Karpas-422 (cell line): ENCODE results near the gene ZSCAN29. TPM values are rescaled to one million over a fixed set of nuclear protein-coding genes. Genes with fewer than 3 reads are reported as not detected.

Experiments
- DNase-seq: peaks from one replicate; pipeline ENCODE4 v3.0.0-alpha.2; 2015
- H2AFZ ChIP-seq: fragments of 200-600 bp; sonication (generic); 2 replicates; pipeline ENCODE4 v1.6.1; 2014; ENCODE audit warnings: antibody characterized with exemption, low read length, mixed read lengths
- H3K27ac ChIP-seq: fragments of 200-600 bp; sonication (generic); 2 replicates; pipeline ENCODE4 v1.5.1; 2014; ENCODE audit warnings: mild to moderate bottlenecking, low read length, moderate library complexity
- H3K27me3 ChIP-seq: fragments of 200-600 bp; sonication (generic); 2 replicates; pipeline ENCODE4 v1.6.1; 2014; ENCODE audit warnings: low read length, mixed read lengths
- H3K36me3 ChIP-seq: fragments of 200-600 bp; sonication (generic); 2 replicates; pipeline ENCODE4 v1.6.1; 2014; ENCODE audit warnings: low read length, mixed read lengths; ENCODE audit not compliant: insufficient read depth
- H3K4me1 ChIP-seq: fragments of 200-600 bp; sonication (generic); 2 replicates; pipeline ENCODE4 v1.6.1; 2014; ENCODE audit warnings: mild to moderate bottlenecking, low read length, mixed read lengths
- H3K4me2 ChIP-seq: fragments of 200-600 bp; sonication (generic); 2 replicates; pipeline ENCODE4 v1.6.1; 2014; ENCODE audit warnings: low read length, low read depth, mild to moderate bottlenecking; ENCODE audit not compliant: poor library complexity, severe bottlenecking
- H3K4me3 ChIP-seq: fragments of 200-600 bp; sonication (generic); 2 replicates; pipeline ENCODE4 v1.5.1; 2014; ENCODE audit warnings: mild to moderate bottlenecking, antibody characterized with exemption, low read length, mixed read lengths
- H3K79me2 ChIP-seq: fragments of 200-600 bp; sonication (generic); 2 replicates; pipeline ENCODE4 v1.6.1; 2014; ENCODE audit warnings: mild to moderate bottlenecking, low read length, mixed read lengths
- H3K9ac ChIP-seq: fragments of 200-600 bp; sonication (generic); 2 replicates; pipeline ENCODE4 v1.6.0; 2014; ENCODE audit warnings: low read length
- H3K9me2 ChIP-seq: fragments of 200-600 bp; sonication (generic), shearing (Covaris generic); replicated peaks from 2 replicates; pipeline ENCODE4 v1.6.0; 2014; ENCODE audit warnings: mild to moderate bottlenecking, low read length, moderate library complexity; ENCODE audit not compliant: insufficient read depth
- H3K9me3 ChIP-seq: fragments of 300-700, 200-600 bp; sonication (generic); 2 replicates; pipeline ENCODE4 v1.6.1; 2014; ENCODE audit warnings: low read length, mixed read lengths
- H4K20me1 ChIP-seq: fragments of 200-600 bp; sonication (generic); 2 replicates; pipeline ENCODE4 v1.6.1; 2014; ENCODE audit warnings: mild to moderate bottlenecking, antibody characterized with exemption, low read length, low read depth; ENCODE audit not compliant: insufficient read depth
- total RNA-seq: library from RNA; depleted of rRNA; stranded (reverse); fragments of >200 nt; shearing (Covaris generic); gene quantifications from 2 replicates; pipeline ENCODE4 v1.2.3, GENCODE V29; 2014; ENCODE audit warnings: low replicate concordance

Gene ZSCAN29
- total RNA-seq, 1 experiment from 2014 or later = 43.3 TPM

GRCh38 chr15:43376017-43376705, 5.3 kb upstream of the ZSCAN29 start:
- DNase-seq = peak; percentile 83
- Histone ChIP-seq H3K4me1 (peaks cover 13% of the 10 kb centered on the region), H4K20me1 (peaks cover 3% of the 10 kb centered on the region; the same call in 1 of the 2 replicates), H3K27me3 (no peaks in the 10 kb centered on the region), H3K9ac (no peak overlapping the region), H3K9me3 (no peaks in the 10 kb centered on the region), H3K4me2 (no peak overlapping the region), H3K36me3 (peaks cover 53% of the 10 kb centered on the region), H2AFZ (no peak overlapping the region), H3K9me2 (no peaks in the 10 kb centered on the region), H3K27ac (no peak overlapping the region), H3K79me2 (peaks cover 72% of the 10 kb centered on the region), H3K4me3 (no peak overlapping the region)

- Histone ChIP-seq H3K9me3 (peaks cover 10% of the 10 kb centered on the region; the same call in 1 of the 2 replicates), H3K27ac (peak overlapping the region; percentile 20; the same call in 1 of the 2 replicates), H2AFZ (0 out of 2 replicates have a peak overlapping the region, but pooled peaks have one; percentile 12), H3K4me2 (peak overlapping the region; percentile 91), H3K4me3 (peak overlapping the region; percentile 76), H3K9me2 (no peaks in the 10 kb centered on the region), H3K4me1 (peaks cover 25% of the 10 kb centered on the region), H3K79me2 (peaks cover 85% of the 10 kb centered on the region), H3K9ac (peak overlapping the region; percentile 85), H3K27me3 (no peaks in the 10 kb centered on the region), H3K36me3 (peaks cover 46% of the 10 kb centered on the region), H4K20me1 (peaks cover 3% of the 10 kb centered on the region; the same call in 1 of the 2 replicates)
- DNase-seq = no peak
Measured at GRCh38 chr15:43370310-43370974, 401 bp downstream of the ZSCAN29 start.

GRCh38 chr15:43361313-43361903, 9.4 kb downstream of the ZSCAN29 start:
- H3K79me2 ChIP-seq = peaks cover 28% of the 10 kb centered on the region
- no peak overlapping the region for H3K4me3 ChIP-seq
- no peak overlapping the region for H3K4me2 ChIP-seq
- H3K9ac ChIP-seq = no peak overlapping the region
- peaks cover 82% of the 10 kb centered on the region for H3K36me3 ChIP-seq
- H3K4me1 ChIP-seq = no peaks in the 10 kb centered on the region
- peaks cover 53% of the 10 kb centered on the region for H3K9me3 ChIP-seq
- no peak overlapping the region for H2AFZ ChIP-seq
- H4K20me1 ChIP-seq = no peaks in the 10 kb centered on the region
- H3K9me2 ChIP-seq = no peaks in the 10 kb centered on the region
- H3K27ac ChIP-seq = no peak overlapping the region
- DNase-seq = no peak
- no peaks in the 10 kb centered on the region for H3K27me3 ChIP-seq

- no peak overlapping the region for H3K4me3 ChIP-seq
- H3K9me2 ChIP-seq = no peaks in the 10 kb centered on the region
- no peaks in the 10 kb centered on the region for H4K20me1 ChIP-seq
- no peaks in the 10 kb centered on the region for H3K4me1 ChIP-seq
- H3K79me2 ChIP-seq = peaks cover 24% of the 10 kb centered on the region
- H3K36me3 ChIP-seq = peaks cover 76% of the 10 kb centered on the region
- no peak overlapping the region for H3K4me2 ChIP-seq
- no peak overlapping the region for H3K27ac ChIP-seq
- H3K9ac ChIP-seq = no peak overlapping the region
- H2AFZ ChIP-seq = no peak overlapping the region
- no peak for DNase-seq
- H3K27me3 ChIP-seq = no peaks in the 10 kb centered on the region
- peaks cover 52% of the 10 kb centered on the region for H3K9me3 ChIP-seq
Measured at GRCh38 chr15:43360821-43361220, 10.0 kb downstream of the ZSCAN29 start.

- no peaks in the 10 kb centered on the region for H4K20me1 ChIP-seq
- H3K36me3 ChIP-seq = peaks cover 22% of the 10 kb centered on the region
- H3K27ac ChIP-seq = no peak overlapping the region
- no peaks in the 10 kb centered on the region for H3K79me2 ChIP-seq
- H3K4me1 ChIP-seq = no peaks in the 10 kb centered on the region
- no peak overlapping the region for H2AFZ ChIP-seq
- H3K4me2 ChIP-seq = no peak overlapping the region
- H3K9me2 ChIP-seq = no peaks in the 10 kb centered on the region
- H3K4me3 ChIP-seq = no peak overlapping the region
- H3K27me3 ChIP-seq = no peaks in the 10 kb centered on the region
- no peak for DNase-seq
- H3K9ac ChIP-seq = no peak overlapping the region
- H3K9me3 ChIP-seq = no peaks in the 10 kb centered on the region
Measured at GRCh38 chr15:43352693-43353382, 18.0 kb downstream of the ZSCAN29 start.

GRCh38 chr15:43347114-43347513, 23.7 kb downstream of the ZSCAN29 start:
- no peaks in the 10 kb centered on the region for H3K27me3 ChIP-seq
- no peaks in the 10 kb centered on the region for H3K79me2 ChIP-seq

GRCh38 chr15:43346305-43346704, 24.5 kb downstream of the ZSCAN29 start:
- no peaks in the 10 kb centered on the region for H4K20me1 ChIP-seq
- DNase-seq = no peak

More at GRCh38 chr15:43347114-43347513, 23.7 kb downstream of the ZSCAN29 start:
- H3K36me3 ChIP-seq = peaks cover 46% of the 10 kb centered on the region; the same call in 1 of the 2 replicates
- H3K4me1 ChIP-seq = no peaks in the 10 kb centered on the region
- no peak for DNase-seq
- no peak overlapping the region for H2AFZ ChIP-seq
- no peak overlapping the region for H3K4me2 ChIP-seq
- H3K27ac ChIP-seq = no peak overlapping the region
- no peak overlapping the region for H3K9ac ChIP-seq
- no peaks in the 10 kb centered on the region for H4K20me1 ChIP-seq
- no peaks in the 10 kb centered on the region for H3K9me3 ChIP-seq
- H3K4me3 ChIP-seq = no peak overlapping the region
- no peaks in the 10 kb centered on the region for H3K9me2 ChIP-seq

GRCh38 chr15:43330780-43331087, 40.1 kb downstream of the ZSCAN29 start:
- Histone ChIP-seq H3K4me3 (peak overlapping the region; percentile 90), H3K9me3 (no peaks in the 10 kb centered on the region), H3K79me2 (peaks cover 48% of the 10 kb centered on the region), H3K36me3 (peaks cover 25% of the 10 kb centered on the region), H3K27ac (no peak overlapping the region), H4K20me1 (peaks cover 13% of the 10 kb centered on the region), H3K27me3 (no peaks in the 10 kb centered on the region), H3K9ac (peak overlapping the region; percentile 95), H3K4me2 (peak overlapping the region; percentile 87), H3K9me2 (no peaks in the 10 kb centered on the region), H3K4me1 (peaks cover 42% of the 10 kb centered on the region), H2AFZ (peak overlapping the region; percentile 91; the same call in 1 of the 2 replicates)
- DNase-seq = no peak

More at GRCh38 chr15:43346305-43346704, 24.5 kb downstream of the ZSCAN29 start:
- H2AFZ ChIP-seq = no peak overlapping the region
- no peaks in the 10 kb centered on the region for H3K79me2 ChIP-seq
- no peak overlapping the region for H3K4me2 ChIP-seq
- H3K27me3 ChIP-seq = no peaks in the 10 kb centered on the region
- no peak overlapping the region for H3K4me3 ChIP-seq
- no peak overlapping the region for H3K27ac ChIP-seq
- H3K4me1 ChIP-seq = no peaks in the 10 kb centered on the region
- H3K9me2 ChIP-seq = no peaks in the 10 kb centered on the region
- no peaks in the 10 kb centered on the region for H3K9me3 ChIP-seq
- H3K9ac ChIP-seq = no peak overlapping the region
- H3K36me3 ChIP-seq = peaks cover 45% of the 10 kb centered on the region
